ENCODE measurements around the gene TNFAIP1.
"Not testable (repeated sequence)": the region's sequence is repeated elsewhere in the genome, so short reads cannot be mapped to it uniquely, and the experiment has no call there.

Gene TNFAIP1

DNA sequence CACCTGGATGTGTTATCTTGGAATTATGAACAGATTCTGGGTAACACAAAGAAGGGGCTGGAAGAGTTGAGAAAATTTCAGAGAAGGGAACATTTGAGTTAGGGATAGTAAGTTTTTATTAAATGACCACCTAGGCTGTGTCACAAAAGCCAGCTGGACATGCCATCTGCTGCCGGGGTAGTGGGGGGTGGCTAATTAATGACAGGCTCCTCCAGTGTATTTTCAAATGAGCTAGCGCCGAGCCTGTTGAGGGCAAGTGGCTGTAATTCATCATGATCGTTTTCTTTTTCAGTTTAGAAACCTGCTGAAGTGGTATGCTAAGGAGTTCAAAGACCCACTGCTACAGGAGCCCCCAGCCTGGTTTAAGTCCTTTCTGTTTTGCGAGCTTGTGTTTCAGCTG is 10.3 kb upstream of the TNFAIP1 start:
- no peak for DNase-seq

DNA sequence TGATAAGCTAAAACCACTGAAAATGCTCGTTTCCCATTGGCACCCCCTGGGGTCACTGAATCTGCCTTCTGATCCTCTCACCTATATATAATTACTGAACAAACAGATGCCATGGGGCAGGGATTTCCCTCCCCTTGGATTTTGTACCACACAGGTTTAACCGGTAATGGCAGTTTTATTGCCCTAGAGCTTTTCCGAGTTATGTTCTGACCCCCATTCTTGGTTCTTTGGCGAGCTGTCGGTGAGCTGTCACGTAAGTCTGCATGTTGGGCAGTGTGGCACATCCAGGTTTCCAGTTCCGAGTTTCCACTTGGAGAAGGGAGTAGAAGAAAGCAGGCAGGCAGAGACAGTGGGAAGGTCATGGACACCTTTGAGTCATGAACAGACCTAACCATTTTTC is 9.4 kb upstream of the TNFAIP1 start:
- DNase-seq = no peak

DNA sequence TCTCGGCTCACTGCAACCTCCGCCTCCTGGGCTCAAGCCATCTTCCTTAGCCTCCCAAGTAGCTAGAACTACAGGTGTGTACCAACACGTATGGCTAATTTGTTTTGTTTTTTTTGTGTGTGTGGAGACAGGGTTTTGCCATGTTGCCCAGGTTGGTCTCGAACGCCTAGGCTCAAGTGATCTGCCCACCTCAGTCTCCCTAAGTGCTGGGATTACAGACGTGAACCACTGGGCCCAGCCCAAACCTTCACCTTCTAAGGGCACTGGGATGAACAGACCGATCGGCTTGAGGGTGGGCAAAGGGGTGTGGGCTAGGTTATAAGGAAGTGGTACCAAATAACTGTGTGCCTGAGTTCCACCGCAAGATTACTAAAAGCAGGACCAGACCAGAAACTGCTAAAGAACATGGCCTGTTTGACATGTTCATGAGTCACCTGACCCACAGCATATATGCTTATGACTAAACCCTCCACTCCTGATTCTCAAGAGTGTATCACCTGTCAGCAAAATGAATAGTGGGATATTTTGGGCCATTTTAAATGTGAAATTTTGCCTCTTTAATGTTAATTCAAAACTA is 8.4 kb upstream of the TNFAIP1 start:
- no peak for DNase-seq

DNA sequence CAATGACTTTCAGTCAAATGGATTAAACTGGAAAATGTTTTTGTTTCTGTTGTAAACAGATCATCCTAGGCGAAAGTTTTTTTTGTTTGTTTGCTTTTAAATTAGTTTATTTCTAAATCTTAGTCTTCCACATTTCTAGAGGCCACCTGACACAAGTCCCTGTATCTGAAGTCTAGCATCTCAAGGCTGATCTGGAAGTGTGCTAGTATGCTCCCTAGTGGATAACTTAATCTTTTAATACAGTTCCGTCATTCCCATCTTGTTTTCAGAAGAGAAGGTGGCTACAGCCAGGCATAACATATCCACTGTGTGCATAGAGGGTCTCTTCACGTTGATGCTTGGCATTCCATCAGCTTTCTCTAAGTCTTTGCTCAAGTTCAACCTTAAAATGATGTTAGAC is 7.9 kb upstream of the TNFAIP1 start:
- DNase-seq = no peak

DNA sequence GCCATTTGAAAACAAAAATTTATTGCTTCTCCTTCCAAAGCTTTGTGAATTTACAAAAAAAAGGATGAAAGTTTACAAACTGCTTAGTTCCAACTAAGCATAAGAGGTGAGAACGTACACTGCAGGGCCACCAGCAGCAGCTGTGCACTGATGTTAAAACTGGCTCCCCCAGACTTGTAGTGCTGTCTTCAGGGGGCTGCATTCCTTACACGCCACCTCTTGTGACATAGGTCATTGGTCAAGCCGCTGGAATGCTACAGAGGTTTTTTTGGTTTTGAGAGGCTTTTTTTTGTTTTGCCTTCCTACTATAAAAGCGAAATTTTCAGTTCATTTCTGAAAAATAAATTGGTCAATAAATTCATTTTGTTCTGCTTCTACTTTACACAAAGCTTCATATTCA is 7.2 kb upstream of the TNFAIP1 start:
- DNase-seq = no peak

DNA sequence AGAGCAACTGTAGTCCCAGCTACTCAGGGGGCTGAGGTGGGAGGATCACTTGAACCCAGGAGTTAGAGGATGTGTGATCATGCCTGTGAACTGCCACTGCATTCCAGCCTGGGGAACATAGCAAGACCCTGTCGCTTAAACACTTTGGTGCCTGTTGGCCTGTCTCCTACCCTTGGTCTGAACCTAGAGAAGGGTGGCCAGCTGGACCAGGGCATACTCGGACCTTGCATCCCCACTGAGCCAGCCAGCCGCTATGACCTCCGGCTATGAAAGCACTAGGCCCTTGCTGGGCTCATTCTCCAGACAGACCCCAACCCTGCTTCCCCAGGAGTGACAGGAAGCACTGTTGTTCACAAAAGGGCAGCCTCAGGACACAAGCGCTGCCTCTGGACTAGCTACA is 4.9 kb upstream of the TNFAIP1 start:
- no peak for DNase-seq

DNA sequence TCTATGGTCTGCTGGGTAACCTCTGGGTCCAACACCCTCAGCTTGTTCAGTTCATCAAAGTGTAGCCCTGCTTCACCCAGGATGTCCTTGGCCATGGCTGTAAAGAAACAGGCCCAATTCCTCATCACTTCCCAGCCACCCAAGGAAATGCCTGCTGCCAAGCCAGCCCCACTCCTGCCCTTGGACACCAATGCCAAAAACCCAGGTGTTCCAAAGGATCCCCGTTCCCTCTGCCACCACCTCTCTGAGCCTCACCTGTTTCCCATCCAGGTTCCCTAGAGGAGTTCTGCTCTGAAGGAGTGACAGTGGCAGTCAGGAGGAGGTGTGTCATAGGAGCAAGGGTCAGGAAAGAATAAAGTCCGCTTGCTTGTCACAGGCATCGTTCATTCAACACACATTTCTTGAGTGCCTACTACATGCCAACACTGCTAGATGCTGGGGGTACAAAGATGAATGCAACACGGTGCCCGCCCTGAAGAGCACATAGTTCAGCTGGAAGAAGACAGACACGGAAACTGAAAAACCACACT is 3.6 kb upstream of the TNFAIP1 start:
- no peak for DNase-seq

DNA sequence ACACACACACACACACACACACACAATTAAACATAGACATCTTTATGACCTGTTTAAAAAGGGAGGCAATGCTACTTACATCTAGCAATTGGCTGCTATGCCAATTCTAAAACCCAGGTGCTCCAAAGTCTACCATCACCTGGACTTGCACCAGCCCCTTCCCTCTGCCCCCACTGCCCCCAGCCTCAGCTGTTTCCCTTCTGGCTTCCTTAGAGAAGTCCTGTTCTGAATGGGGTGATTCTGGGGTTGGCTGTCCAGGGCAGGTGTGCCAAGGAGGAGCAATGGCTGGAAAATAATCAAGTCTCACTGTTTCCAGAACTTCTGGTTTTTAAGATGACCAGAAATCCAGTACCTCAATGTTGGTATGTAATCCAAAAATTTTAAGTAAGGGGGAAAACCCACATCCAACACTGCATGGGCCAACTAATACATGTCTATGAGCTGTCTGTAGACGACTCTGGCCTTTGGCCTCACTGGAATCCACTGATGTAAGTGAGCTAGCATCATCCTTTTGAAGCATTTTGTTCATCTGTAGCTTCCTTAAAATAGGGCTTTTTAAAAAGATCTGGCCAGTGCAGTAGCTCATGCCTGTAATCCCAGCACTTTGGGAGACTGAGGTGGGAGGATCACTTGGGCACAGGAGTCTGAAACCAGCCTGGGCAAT is 2.3 kb upstream of the TNFAIP1 start:
- no peak for DNase-seq

DNA sequence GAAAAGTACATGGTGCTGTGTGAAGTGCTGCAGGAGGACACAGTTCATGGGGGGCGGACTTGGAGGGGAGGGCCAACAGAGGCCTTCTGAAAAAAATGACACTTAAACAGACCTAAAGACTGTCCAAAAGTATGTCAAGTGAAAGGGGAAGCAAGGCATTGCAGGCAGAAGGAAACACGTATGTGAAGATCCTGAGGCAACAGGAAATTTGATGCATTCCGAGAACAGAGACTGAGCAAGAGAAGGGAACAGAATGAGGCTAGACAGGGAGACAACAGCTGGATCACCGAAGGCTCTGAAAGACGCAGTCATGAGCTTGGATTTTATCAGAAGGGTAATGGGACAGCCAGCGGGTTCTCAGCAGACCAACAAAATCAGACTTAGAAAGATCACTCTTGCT is 1.4 kb upstream of the TNFAIP1 start:
- no peak for DNase-seq

DNA sequence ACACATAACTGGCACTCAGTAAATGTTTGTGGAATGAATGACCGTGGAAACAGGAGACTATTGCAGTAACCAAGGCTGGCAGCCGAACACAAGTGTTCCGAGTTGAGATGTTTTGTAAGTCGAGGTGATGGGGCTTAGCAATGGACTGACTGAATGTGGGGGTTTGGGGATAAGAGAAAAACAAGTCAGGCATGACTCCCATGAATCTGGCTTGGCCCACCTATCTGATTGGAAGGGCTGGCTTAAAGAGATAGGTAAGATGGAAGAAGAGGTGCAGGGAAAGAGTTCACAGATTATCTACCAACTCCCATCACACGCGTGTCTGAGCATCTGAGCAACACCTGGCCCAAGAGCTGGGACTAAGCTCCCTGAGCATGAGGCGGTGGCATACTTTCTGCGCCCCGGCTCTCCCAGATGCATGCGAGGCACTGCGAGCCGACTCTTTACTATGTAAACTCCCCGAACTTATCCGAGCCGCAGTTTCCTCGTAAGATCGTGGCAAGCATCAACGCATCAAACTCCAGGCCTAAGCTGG is 828 bp upstream of the TNFAIP1 start:
- DNase-seq = no peak

DNA sequence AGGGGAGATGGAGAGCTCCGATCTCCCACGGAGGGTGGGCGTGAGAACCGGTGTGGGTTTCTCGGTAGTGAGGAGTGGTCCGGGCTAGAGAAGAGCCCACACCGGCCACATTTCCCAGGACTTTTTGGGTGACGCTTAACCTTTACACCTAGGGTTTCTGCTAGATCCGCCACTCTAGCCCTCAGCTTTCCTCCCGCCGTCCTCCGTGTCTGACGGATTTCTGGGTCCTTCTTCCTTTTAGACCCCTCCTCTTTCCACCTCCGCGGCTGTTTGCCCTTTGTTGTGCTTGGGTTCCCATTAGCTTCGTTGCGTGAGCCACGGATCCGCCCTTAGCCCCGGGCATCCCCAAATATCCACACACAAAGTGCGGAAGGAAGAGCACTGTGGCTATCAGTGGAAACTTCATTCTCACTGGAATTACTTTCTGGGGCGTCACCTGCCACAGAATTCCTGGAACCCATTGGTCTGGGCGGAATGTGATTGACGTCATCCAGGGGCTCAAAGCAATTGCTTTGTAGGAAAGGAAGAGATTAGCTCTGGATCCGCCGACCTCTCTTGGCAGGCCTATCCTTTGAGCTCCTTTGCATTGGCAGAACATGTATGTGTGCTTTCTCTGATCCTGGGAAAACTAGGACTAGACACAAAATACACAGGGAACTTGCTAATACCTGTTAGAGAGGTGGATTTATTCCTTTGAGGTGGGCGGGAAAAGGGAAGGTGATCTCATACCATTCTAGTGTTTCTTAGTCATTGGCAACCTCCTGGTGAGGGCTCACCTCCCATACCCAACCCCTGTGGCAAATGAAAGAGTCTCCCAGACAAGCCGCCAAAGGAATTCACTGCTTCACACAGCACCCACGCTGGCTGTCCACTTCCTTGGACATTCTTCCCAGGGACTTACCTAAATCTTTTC is 654 bp downstream of the TNFAIP1 start:
- DNase-seq = peak in 1 of 2 donors; percentile 13

DNA sequence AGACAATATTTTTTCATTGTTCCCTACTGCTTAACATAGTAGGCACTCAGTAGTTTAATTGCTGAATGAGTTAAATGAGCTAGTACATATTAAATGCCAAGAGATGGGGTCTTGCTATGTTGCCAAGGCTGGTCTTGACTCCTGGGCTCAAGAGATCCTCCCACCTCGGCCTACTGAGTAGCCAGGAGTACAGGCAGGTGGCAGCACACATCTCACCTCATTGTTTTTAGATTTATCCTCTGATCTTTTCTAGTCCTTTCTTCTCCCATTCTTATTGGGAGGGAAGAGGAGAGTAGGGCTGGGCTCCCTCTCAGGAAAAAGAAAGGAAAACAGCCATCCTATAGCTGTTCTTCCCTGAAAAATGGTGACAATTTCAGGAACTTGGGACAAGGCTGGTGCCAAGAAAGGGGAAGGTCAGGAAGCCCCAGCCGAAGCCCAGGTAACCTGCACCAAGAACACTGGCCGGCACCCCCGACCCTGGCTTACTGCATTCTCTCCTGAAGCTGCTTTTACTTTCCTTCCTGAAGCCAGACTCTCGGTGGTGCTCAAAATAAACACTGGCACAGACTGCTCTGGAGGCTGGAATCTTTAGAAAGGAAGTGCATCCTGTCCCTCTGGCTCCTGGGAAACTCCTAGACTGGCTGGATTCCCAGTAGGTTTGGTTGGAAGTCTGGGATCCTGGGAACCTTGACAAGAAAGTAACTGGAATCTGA is 2.7 kb downstream of the TNFAIP1 start:
- DNase-seq = no peak

DNA sequence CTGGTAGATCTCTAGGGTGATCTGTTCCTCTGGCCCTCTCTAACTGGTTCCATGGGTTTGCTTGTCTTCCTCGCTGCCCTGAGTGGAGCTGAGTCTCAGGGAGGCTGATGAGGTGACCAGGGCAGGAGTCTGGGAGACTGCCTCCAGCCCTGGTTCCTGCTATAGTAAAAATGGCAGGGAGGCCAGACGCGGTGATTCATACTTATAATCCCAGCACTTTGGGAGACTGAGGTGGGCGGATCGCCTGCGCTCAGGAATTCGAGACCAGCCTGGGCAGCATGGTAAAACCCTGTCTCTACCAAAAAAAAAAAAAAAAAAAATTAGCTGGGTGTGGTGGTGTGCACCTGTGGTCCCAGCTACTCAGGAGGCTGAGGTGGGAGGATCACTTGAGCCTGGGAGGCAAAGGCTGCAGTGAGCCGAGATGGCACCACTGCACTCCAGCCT is 3.2 kb downstream of the TNFAIP1 start:
- not testable (repeated sequence) for DNase-seq

DNA sequence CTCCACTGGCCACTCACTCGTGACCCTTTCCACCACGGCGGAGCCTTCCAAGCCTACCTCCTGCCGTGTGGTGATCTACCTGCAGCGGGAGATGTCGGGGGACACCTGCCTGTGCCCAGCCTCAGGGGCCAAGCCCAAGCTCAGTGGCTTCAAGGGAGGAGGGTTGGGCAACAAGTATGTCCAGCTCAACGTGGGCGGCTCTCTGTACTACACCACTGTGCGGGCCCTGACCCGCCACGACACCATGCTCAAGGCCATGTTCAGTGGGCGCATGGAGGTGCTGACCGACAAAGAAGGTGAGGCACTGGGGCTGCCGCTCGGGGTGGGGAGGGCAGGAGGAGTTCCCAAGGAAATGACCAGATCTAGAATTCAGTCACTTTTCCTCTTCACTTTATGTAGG is 3.9 kb downstream of the TNFAIP1 start:
- no peak for DNase-seq

DNA sequence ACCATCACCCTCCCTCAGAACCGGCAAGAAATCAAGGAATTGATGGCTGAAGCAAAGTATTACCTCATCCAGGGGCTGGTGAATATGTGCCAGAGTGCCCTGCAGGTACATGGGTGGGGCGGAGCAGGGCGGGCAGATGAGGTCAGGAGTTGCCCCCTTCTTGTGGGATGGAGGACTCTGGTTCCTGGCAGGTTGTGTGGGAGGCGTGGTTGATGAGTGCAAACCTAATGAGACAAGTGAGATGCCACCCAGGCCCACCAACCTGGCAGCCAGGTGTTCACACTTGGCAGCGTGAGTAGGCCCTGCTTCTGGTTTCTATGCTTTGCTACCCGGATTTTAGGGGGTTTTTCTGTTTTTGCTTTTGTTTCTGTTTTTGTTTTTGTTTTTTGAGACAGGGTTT is 4.8 kb downstream of the TNFAIP1 start:
- DNase-seq = no peak

DNA sequence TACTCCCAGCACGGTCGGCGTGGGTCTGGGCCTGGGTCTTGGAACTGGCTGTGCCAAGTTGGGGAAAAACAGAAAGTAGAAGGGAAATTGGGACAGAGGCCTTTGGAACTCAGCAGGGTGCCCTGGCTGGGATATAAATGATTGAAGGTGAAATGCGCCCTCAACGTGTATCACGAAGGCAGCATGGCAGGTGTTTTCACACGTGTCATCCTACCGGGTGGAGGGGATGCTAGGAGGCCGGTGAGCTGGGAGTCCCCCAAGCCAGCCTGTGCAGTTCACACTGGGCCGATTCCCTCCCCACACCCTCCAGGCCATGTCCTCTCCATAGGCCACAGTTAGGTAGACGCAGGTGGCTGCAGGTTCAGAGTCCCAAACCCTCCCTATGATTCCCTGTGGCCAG is 6.0 kb downstream of the TNFAIP1 start:
- DNase-seq = no peak

DNA sequence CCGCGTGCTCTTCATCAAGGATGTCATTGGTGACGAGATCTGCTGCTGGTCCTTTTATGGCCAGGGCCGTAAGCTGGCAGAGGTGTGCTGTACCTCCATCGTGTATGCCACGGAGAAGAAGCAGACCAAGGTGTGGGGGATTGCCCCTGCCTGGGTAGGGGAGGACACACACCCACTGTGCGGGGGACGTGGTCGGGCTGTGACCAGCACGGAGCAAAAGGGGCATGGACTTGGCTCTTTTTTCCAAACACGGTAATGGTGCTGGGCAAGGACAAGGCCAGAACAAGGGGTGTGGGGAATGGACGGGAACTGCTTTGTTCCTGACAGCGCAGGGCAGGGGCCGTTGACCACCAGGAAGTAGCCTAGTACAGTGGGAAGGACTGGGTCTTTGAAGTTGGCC is 6.8 kb downstream of the TNFAIP1 start:
- no peak for DNase-seq

DNA sequence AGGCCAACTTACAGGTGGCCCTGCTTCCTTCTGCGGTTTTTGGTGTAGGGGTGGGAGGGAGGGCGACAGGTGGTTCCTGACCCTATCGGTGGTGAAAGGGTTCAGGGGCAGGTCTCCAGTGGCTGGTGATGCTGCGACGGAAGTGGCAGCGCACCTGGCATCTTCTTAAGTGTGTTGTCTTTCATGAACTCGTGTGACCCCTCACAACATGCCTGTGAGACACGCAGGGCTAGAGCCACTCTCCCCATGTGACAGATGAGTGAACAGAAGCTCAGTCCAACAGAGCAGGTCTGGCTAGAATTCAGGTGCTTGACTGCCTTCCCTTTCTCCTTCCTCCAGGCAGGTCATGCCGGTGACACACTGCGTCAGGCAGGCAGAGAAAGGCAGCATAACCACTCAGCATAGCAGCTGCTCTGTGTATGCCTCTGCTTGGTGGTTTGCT is 8.0 kb downstream of the TNFAIP1 start:
- DNase-seq = no peak

DNA sequence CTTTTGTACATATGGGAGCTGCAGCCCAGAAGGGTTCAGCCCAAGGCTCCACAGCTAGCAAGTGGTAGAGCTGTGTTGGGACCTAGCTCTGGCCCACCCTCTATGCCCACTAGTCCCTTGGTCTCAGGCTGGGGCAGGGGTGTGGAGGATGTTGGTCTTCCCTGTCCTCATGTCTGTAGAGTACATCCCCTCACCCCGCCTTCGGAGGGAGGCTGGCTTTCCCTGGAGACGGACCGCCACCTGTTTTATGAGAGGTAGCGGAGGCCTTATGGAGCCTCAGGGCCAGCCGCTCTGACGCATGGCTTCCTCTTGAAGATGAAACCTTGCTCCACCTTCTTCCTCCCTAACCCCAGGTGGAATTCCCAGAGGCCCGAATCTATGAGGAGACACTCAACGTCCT is 8.4 kb downstream of the TNFAIP1 start:
- no peak for DNase-seq

DNA sequence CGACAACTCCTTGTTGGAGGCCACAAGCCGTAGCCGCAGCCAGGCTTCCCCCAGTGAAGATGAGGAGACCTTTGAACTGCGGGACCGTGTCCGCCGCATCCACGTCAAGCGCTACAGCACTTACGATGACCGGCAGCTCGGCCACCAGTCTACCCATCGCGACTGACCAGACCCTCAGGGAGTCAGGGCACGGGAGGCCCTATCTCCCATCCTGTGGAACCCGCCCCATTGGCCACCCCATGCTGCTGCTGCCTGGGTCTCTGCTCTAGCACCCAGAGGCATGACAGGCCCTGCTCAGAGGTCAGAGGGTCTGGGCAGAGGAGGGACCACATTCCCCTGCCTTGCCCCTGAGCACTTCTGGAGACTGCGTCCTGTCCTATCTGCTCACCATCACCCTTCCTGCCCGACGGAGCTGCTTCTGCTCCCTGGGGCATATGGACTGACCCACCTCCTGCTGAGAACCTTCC is 8.9 kb downstream of the TNFAIP1 start:
- no peak for DNase-seq

DNA sequence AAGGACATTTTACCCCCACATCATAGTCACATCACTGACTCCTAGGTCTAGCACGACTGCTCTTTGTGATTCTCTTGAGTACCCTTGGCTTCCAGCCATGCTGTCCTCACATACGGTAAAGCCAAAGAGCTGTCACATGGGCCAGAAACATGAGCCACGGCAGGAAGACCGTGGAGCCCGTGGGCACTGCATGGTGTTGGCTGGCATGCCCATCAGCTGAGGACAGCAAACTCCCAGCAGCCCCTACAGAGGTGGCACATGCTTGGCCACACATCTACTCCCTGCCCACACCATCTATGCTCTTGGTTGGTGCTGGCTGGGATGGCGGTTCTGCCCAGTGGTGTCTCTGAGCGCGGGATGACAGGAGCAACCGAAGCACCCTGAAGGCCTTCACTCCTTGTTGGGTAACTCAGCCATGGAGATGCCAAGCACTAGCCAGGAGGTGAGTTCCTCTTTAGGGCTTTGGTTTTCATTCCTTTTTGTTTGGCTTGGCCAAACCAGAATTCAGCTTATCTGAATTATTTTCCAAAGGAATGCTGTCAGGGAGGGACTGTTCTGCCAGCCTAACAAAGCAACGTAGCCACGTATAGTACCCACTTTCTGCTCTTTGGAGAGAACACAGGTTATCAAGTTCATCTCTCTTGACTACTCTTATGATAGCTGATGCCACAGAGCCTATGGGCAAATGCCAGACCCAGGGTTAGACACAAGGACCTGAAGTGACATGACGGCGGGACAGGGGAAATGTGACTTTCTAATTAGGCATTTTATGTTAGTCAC is 10.0 kb downstream of the TNFAIP1 start:
- no peak for DNase-seq

DNA sequence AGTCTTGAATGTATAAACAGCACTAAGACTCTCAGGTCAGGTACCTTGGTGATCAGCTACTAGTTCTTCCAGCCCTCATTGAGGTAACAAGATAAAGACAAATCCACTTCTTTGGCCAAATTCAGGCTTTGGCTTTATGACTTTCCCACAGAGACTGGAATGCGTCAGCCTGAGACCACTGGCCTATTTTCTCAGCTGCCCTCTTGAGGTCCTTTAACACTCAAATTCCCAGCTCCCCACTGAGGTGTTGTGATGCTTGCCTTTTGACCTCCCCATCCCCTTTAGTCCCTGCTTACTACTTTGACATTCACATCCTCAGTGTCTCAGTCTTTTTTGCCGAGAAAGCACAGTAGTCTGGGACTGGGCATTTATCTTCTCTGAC is 10.6 kb downstream of the TNFAIP1 start:
- no peak for DNase-seq

Measured in hippocampal formation (tissue), 2 donors.